Neutrophil (primary cell): Measurements from ENCODE around the gene GNB3.
A peak's percentile ranks its signal among the peaks of the same experiment; 100 is the strongest.

Experiments
- H3K27ac ChIP-seq: fragments of 200-600 bp; sonication (generic); 2 replicates; pipeline ENCODE4 v1.5.1; 2016; ENCODE audit warnings: mild to moderate bottlenecking, moderate library complexity
- H3K27me3 ChIP-seq: fragments of 200-600 bp; sonication (generic); 2 replicates; pipeline ENCODE4 v1.6.0; 2016; ENCODE audit warnings: mild to moderate bottlenecking
- H3K36me3 ChIP-seq: fragments of 200-600 bp; sonication (generic); 2 replicates; pipeline ENCODE4 v1.5.1; 2017
- H3K4me1 ChIP-seq, 2 experiments: fragments of 200-600 bp in 1 of 2; sonication (generic) in 1 of 2; 1 replicate in 1 of 2; 2 replicates in 1 of 2; pipeline versions ENCODE4 v1.5.1 to v1.6.1; 2013 to 2016; ENCODE audit warnings: low read depth in 1 of 2, low read length in 1 of 2, mild to moderate bottlenecking in 1 of 2, moderate library complexity in 1 of 2; ENCODE audit not compliant: control insufficient read depth in 1 of 2, insufficient read depth in 1 of 2
- H3K4me3 ChIP-seq, 2 experiments: fragments of 200-600 bp in 1 of 2; sonication (generic) in 1 of 2; 1 replicate in 1 of 2; 2 replicates in 1 of 2; pipeline ENCODE4 v1.5.1; 2013 to 2016; ENCODE audit warnings: low read depth in 1 of 2, low read length in 1 of 2, mild to moderate bottlenecking in 1 of 2, moderate library complexity in 1 of 2
- H3K9me3 ChIP-seq: fragments of 200-600 bp; sonication (generic); 2 replicates; pipeline ENCODE4 v1.5.1; 2016
- CTCF ChIP-seq: fragments of 200-600 bp; sonication (generic); IDR thresholded peaks from 2 replicates; pipeline ENCODE4 v1.5.1; 2016; ENCODE audit warnings: antibody characterized with exemption

The GNB3 gene

GRCh38 chr12:6827982-6828780, 12.5 kb upstream of the GNB3 start, which contains the start of gene P3H3:
P3H3 (plus strand) TSS chr12:6828407; CDS start chr12:6828441, 34 bp downstream.
- H3K27ac ChIP-seq = no peak within 1 kb of the TSS
- H3K27me3 ChIP-seq = peaks cover 74% of the 10 kb centered on the region
- H3K9me3 ChIP-seq = no peaks in the 10 kb centered on the region
- no peaks in the 10 kb centered on the region for H3K36me3 ChIP-seq
- H3K4me1 ChIP-seq = peaks cover 21 to 22% of the 10 kb centered on the region in 2 experiments
- no peak for TF ChIP-seq CTCF
- H3K4me3 ChIP-seq = peak within 1 kb of the TSS; percentile 61 to 88

- Histone ChIP-seq H3K9me3 (no peaks in the 10 kb centered on the region), H3K27ac (no peak overlapping the region), H3K4me1 (peaks cover 21 to 22% of the 10 kb centered on the region in 2 experiments), H3K4me3 (peak overlapping the region; percentile 61 to 88), H3K36me3 (no peaks in the 10 kb centered on the region), H3K27me3 (peaks cover 66% of the 10 kb centered on the region)
- no peak for TF ChIP-seq CTCF
These were observed 11.8 kb upstream of the GNB3 start for GRCh38 chr12:6828781-6829535.

GRCh38 chr12:6829536-6830220, 11.0 kb upstream of the GNB3 start:
- Histone ChIP-seq H3K27me3 (peaks cover 64% of the 10 kb centered on the region), H3K9me3 (no peaks in the 10 kb centered on the region), H3K4me1 (peaks cover 21 to 22% of the 10 kb centered on the region in 2 experiments), H3K27ac (no peak overlapping the region), H3K4me3 (peak overlapping the region; percentile 61 to 88), H3K36me3 (no peaks in the 10 kb centered on the region)
- TF ChIP-seq CTCF = no peak

- no peak overlapping the region for H3K4me3 ChIP-seq
- H3K4me1 ChIP-seq = peaks cover 21% of the 10 kb centered on the region in 2 experiments
- TF ChIP-seq CTCF = no peak
- no peaks in the 10 kb centered on the region for H3K36me3 ChIP-seq
- H3K27me3 ChIP-seq = peaks cover 57% of the 10 kb centered on the region
- H3K27ac ChIP-seq = no peak overlapping the region
- no peaks in the 10 kb centered on the region for H3K9me3 ChIP-seq
These were observed 10.3 kb upstream of the GNB3 start for GRCh38 chr12:6830286-6830890.

- no peak overlapping the region for H3K4me3 ChIP-seq
- H3K9me3 ChIP-seq = no peaks in the 10 kb centered on the region
- peaks cover 51% of the 10 kb centered on the region for H3K27me3 ChIP-seq
- peaks cover 23 to 24% of the 10 kb centered on the region in 2 experiments for H3K4me1 ChIP-seq
- no peak for TF ChIP-seq CTCF
- H3K27ac ChIP-seq = no peak overlapping the region
- no peaks in the 10 kb centered on the region for H3K36me3 ChIP-seq
These were observed 9.7 kb upstream of the GNB3 start for GRCh38 chr12:6830999-6831398.
